GM06990 (cell line): Measurements from ENCODE around the gene TRDMT1.

Experiments
- DNase-seq: peaks from one replicate; pipeline ENCODE4 v3.0.0-alpha.2; 2011; ENCODE audit not compliant: insufficient read length; ENCODE audit errors: extremely low read depth
- H3K27me3 ChIP-seq: replicated peaks from 2 replicates; pipeline ENCODE4 v1.6.0; 2011; ENCODE audit warnings: low read length; ENCODE audit not compliant: control insufficient read depth, insufficient read depth
- H3K36me3 ChIP-seq: 2 replicates; pipeline ENCODE4 v1.5.1; 2011; ENCODE audit warnings: low read length; ENCODE audit not compliant: control insufficient read depth, insufficient read depth
- H3K4me3 ChIP-seq: replicated peaks from 2 replicates; pipeline ENCODE4 v1.5.1; 2011; ENCODE audit warnings: low read depth, mild to moderate bottlenecking, control low read depth, low read length
- CTCF ChIP-seq: IDR thresholded peaks from 2 replicates; pipeline ENCODE4 v1.5.1; 2011; ENCODE audit warnings: low read length, control low read depth, mild to moderate bottlenecking, inconsistent platforms; ENCODE audit not compliant: insufficient read depth, poor library complexity, severe bottlenecking

The TRDMT1 gene

GRCh38 chr10:17134737-17135260 is 66.7 kb downstream of the TRDMT1 start:
- no peaks in the 10 kb centered on the region for H3K27me3 ChIP-seq
- no peak for DNase-seq
- H3K36me3 ChIP-seq: no peaks in the 10 kb centered on the region
- no peak overlapping the region for H3K4me3 ChIP-seq
- TF ChIP-seq CTCF: no peak

GRCh38 chr10:17134282-17134681 is 67.2 kb downstream of the TRDMT1 start:
- DNase-seq: no peak

GRCh38 chr10:17129741-17130140 is 71.7 kb downstream of the TRDMT1 start, which contains the start of gene CUBN:
TSS of gene CUBN (minus strand) at chr10:17129811. CDS start at chr10:17129765, 46 bp downstream.
- no peak for DNase-seq
- Histone ChIP-seq H3K36me3 (no peaks in the 10 kb centered on the region), H3K4me3 (no peak within 1 kb of the TSS), H3K27me3 (no peaks in the 10 kb centered on the region; the same call in 1 of the 2 replicates)
- TF ChIP-seq CTCF: no peak

More at GRCh38 chr10:17134282-17134681, 67.2 kb downstream of the TRDMT1 start:
- Histone ChIP-seq H3K36me3 (no peaks in the 10 kb centered on the region), H3K27me3 (no peaks in the 10 kb centered on the region), H3K4me3 (no peak overlapping the region)
- no peak for TF ChIP-seq CTCF

- Histone ChIP-seq H3K4me3 (no peak overlapping the region), H3K27me3 (no peaks in the 10 kb centered on the region; the same call in 1 of the 2 replicates), H3K36me3 (no peaks in the 10 kb centered on the region)
- no peak for DNase-seq
- no peak for TF ChIP-seq CTCF
Observed at GRCh38 chr10:17128261-17128660, 73.2 kb downstream of the TRDMT1 start.

GRCh38 chr10:17126327-17126726 is 75.1 kb downstream of the TRDMT1 start:
- no peak for TF ChIP-seq CTCF
- no peaks in the 10 kb centered on the region; the same call in 1 of the 2 replicates for H3K27me3 ChIP-seq
- H3K36me3 ChIP-seq: no peaks in the 10 kb centered on the region
- H3K4me3 ChIP-seq: no peak overlapping the region
- DNase-seq: no peak
